ENCODE results near the gene PPM1H.

Gene PPM1H

GRCh38 chr12:62789851-62790250 is 145.1 kb downstream of the PPM1H start:
- Histone ChIP-seq H3K36me3 (ENCODE audit: control insufficient read depth in 2 of 2, insufficient read depth in 2 of 2, low read length in 2 of 2) (no peaks in the 10 kb centered on the region), H3K4me3 (ENCODE audit: low read length in 2 of 2) (no peak overlapping the region), H3K27ac (ENCODE audit: low read depth in 2 of 2, low read length in 2 of 2) (no peak overlapping the region), H3K9me3 (ENCODE audit: control insufficient read depth in 2 of 2, low read length in 2 of 2) (no peaks in the 10 kb centered on the region), H3K27me3 (ENCODE audit: control insufficient read depth in 2 of 2, insufficient read depth in 2 of 2, low read length in 2 of 2) (no peaks in the 10 kb centered on the region), H3K4me1 (ENCODE audit: control insufficient read depth in 2 of 2, insufficient read depth in 2 of 2, low read length in 2 of 2) (peaks cover 0 to 3% of the 10 kb centered on the region in 2 donors), H3K9ac (ENCODE audit: low read depth in 1 of 2, low read length in 2 of 2) (no peak overlapping the region)

- Histone ChIP-seq H3K9me3 (ENCODE audit: control insufficient read depth in 2 of 2, low read length in 2 of 2) (no peaks in the 10 kb centered on the region), H3K9ac (ENCODE audit: low read depth in 1 of 2, low read length in 2 of 2) (no peak overlapping the region), H3K4me3 (ENCODE audit: low read length in 2 of 2) (no peak overlapping the region), H3K27me3 (ENCODE audit: control insufficient read depth in 2 of 2, insufficient read depth in 2 of 2, low read length in 2 of 2) (no peaks in the 10 kb centered on the region), H3K4me1 (ENCODE audit: control insufficient read depth in 2 of 2, insufficient read depth in 2 of 2, low read length in 2 of 2) (no peaks in the 10 kb centered on the region), H3K27ac (ENCODE audit: low read depth in 2 of 2, low read length in 2 of 2) (no peak overlapping the region), H3K36me3 (ENCODE audit: control insufficient read depth in 2 of 2, insufficient read depth in 2 of 2, low read length in 2 of 2) (no peaks in the 10 kb centered on the region)
Measured at GRCh38 chr12:62787611-62788010, 147.3 kb downstream of the PPM1H start.

- Histone ChIP-seq H3K27me3 (ENCODE audit: control insufficient read depth in 2 of 2, insufficient read depth in 2 of 2, low read length in 2 of 2) (no peaks in the 10 kb centered on the region), H3K9ac (ENCODE audit: low read depth in 1 of 2, low read length in 2 of 2) (no peak overlapping the region), H3K9me3 (ENCODE audit: control insufficient read depth in 2 of 2, low read length in 2 of 2) (no peaks in the 10 kb centered on the region), H3K27ac (ENCODE audit: low read depth in 2 of 2, low read length in 2 of 2) (no peak overlapping the region), H3K4me3 (ENCODE audit: low read length in 2 of 2) (no peak overlapping the region), H3K36me3 (ENCODE audit: control insufficient read depth in 2 of 2, insufficient read depth in 2 of 2, low read length in 2 of 2) (no peaks in the 10 kb centered on the region), H3K4me1 (ENCODE audit: control insufficient read depth in 2 of 2, insufficient read depth in 2 of 2, low read length in 2 of 2) (no peaks in the 10 kb centered on the region)
Measured at GRCh38 chr12:62787023-62787422, 147.9 kb downstream of the PPM1H start.

GRCh38 chr12:62785941-62786559 is 148.9 kb downstream of the PPM1H start:
- no peak overlapping the region for H3K4me3 ChIP-seq (ENCODE audit: low read length in 2 of 2)
- H3K4me1 ChIP-seq (ENCODE audit: control insufficient read depth in 2 of 2, insufficient read depth in 2 of 2, low read length in 2 of 2), result no peaks in the 10 kb centered on the region
- no peaks in the 10 kb centered on the region for H3K9me3 ChIP-seq (ENCODE audit: control insufficient read depth in 2 of 2, low read length in 2 of 2)
- no peaks in the 10 kb centered on the region for H3K36me3 ChIP-seq (ENCODE audit: control insufficient read depth in 2 of 2, insufficient read depth in 2 of 2, low read length in 2 of 2)
- no peaks in the 10 kb centered on the region for H3K27me3 ChIP-seq (ENCODE audit: control insufficient read depth in 2 of 2, insufficient read depth in 2 of 2, low read length in 2 of 2)
- no peak overlapping the region for H3K9ac ChIP-seq (ENCODE audit: low read depth in 1 of 2, low read length in 2 of 2)
- H3K27ac ChIP-seq (ENCODE audit: low read depth in 2 of 2, low read length in 2 of 2), result no peak overlapping the region

GRCh38 chr12:62784576-62784975 is 150.4 kb downstream of the PPM1H start:
- H3K4me3 ChIP-seq (ENCODE audit: low read length in 2 of 2), result no peak overlapping the region
- H3K4me1 ChIP-seq (ENCODE audit: control insufficient read depth in 2 of 2, insufficient read depth in 2 of 2, low read length in 2 of 2), result no peaks in the 10 kb centered on the region
- H3K27me3 ChIP-seq (ENCODE audit: control insufficient read depth in 2 of 2, insufficient read depth in 2 of 2, low read length in 2 of 2), result no peaks in the 10 kb centered on the region
- no peaks in the 10 kb centered on the region for H3K36me3 ChIP-seq (ENCODE audit: control insufficient read depth in 2 of 2, insufficient read depth in 2 of 2, low read length in 2 of 2)
- H3K27ac ChIP-seq (ENCODE audit: low read depth in 2 of 2, low read length in 2 of 2), result no peak overlapping the region
- no peaks in the 10 kb centered on the region for H3K9me3 ChIP-seq (ENCODE audit: control insufficient read depth in 2 of 2, low read length in 2 of 2)
- H3K9ac ChIP-seq (ENCODE audit: low read depth in 1 of 2, low read length in 2 of 2), result no peak overlapping the region

GRCh38 chr12:62783881-62784280 is 151.1 kb downstream of the PPM1H start:
- H3K27me3 ChIP-seq (ENCODE audit: control insufficient read depth in 2 of 2, insufficient read depth in 2 of 2, low read length in 2 of 2), result no peaks in the 10 kb centered on the region
- H3K27ac ChIP-seq (ENCODE audit: low read depth in 2 of 2, low read length in 2 of 2), result no peak overlapping the region
- no peak overlapping the region for H3K4me3 ChIP-seq (ENCODE audit: low read length in 2 of 2)
- H3K9me3 ChIP-seq (ENCODE audit: control insufficient read depth in 2 of 2, low read length in 2 of 2), result no peaks in the 10 kb centered on the region
- H3K9ac ChIP-seq (ENCODE audit: low read depth in 1 of 2, low read length in 2 of 2), result no peak overlapping the region
- no peaks in the 10 kb centered on the region for H3K36me3 ChIP-seq (ENCODE audit: control insufficient read depth in 2 of 2, insufficient read depth in 2 of 2, low read length in 2 of 2)
- H3K4me1 ChIP-seq (ENCODE audit: control insufficient read depth in 2 of 2, insufficient read depth in 2 of 2, low read length in 2 of 2), result no peaks in the 10 kb centered on the region

- Histone ChIP-seq H3K27ac (ENCODE audit: low read depth in 2 of 2, low read length in 2 of 2) (no peak overlapping the region), H3K9ac (ENCODE audit: low read depth in 1 of 2, low read length in 2 of 2) (no peak overlapping the region), H3K4me3 (ENCODE audit: low read length in 2 of 2) (no peak overlapping the region), H3K9me3 (ENCODE audit: control insufficient read depth in 2 of 2, low read length in 2 of 2) (no peaks in the 10 kb centered on the region), H3K4me1 (ENCODE audit: control insufficient read depth in 2 of 2, insufficient read depth in 2 of 2, low read length in 2 of 2) (peaks cover 5 to 11% of the 10 kb centered on the region in 2 donors), H3K27me3 (ENCODE audit: control insufficient read depth in 2 of 2, insufficient read depth in 2 of 2, low read length in 2 of 2) (no peaks in the 10 kb centered on the region), H3K36me3 (ENCODE audit: control insufficient read depth in 2 of 2, insufficient read depth in 2 of 2, low read length in 2 of 2) (no peaks in the 10 kb centered on the region)
Measured at GRCh38 chr12:62781136-62781880, 153.6 kb downstream of the PPM1H start.

GRCh38 chr12:62779488-62779887 is 155.5 kb downstream of the PPM1H start:
- Histone ChIP-seq H3K27ac (ENCODE audit: low read depth in 2 of 2, low read length in 2 of 2) (no peak overlapping the region), H3K4me1 (ENCODE audit: control insufficient read depth in 2 of 2, insufficient read depth in 2 of 2, low read length in 2 of 2) (peaks cover 5 to 11% of the 10 kb centered on the region in 2 donors), H3K4me3 (ENCODE audit: low read length in 2 of 2) (no peak overlapping the region), H3K36me3 (ENCODE audit: control insufficient read depth in 2 of 2, insufficient read depth in 2 of 2, low read length in 2 of 2) (no peaks in the 10 kb centered on the region), H3K9ac (ENCODE audit: low read depth in 1 of 2, low read length in 2 of 2) (no peak overlapping the region), H3K27me3 (ENCODE audit: control insufficient read depth in 2 of 2, insufficient read depth in 2 of 2, low read length in 2 of 2) (no peaks in the 10 kb centered on the region), H3K9me3 (ENCODE audit: control insufficient read depth in 2 of 2, low read length in 2 of 2) (no peaks in the 10 kb centered on the region)

GRCh38 chr12:62778187-62778586 is 156.8 kb downstream of the PPM1H start:
- no peaks in the 10 kb centered on the region for H3K36me3 ChIP-seq (ENCODE audit: control insufficient read depth in 2 of 2, insufficient read depth in 2 of 2, low read length in 2 of 2)
- H3K27me3 ChIP-seq (ENCODE audit: control insufficient read depth in 2 of 2, insufficient read depth in 2 of 2, low read length in 2 of 2), result no peaks in the 10 kb centered on the region
- no peak overlapping the region for H3K4me3 ChIP-seq (ENCODE audit: low read length in 2 of 2)
- H3K27ac ChIP-seq (ENCODE audit: low read depth in 2 of 2, low read length in 2 of 2), result no peak overlapping the region
- no peaks in the 10 kb centered on the region for H3K9me3 ChIP-seq (ENCODE audit: control insufficient read depth in 2 of 2, low read length in 2 of 2)
- peaks cover 5 to 11% of the 10 kb centered on the region in 2 donors for H3K4me1 ChIP-seq (ENCODE audit: control insufficient read depth in 2 of 2, insufficient read depth in 2 of 2, low read length in 2 of 2)
- H3K9ac ChIP-seq (ENCODE audit: low read depth in 1 of 2, low read length in 2 of 2), result no peak overlapping the region

- Histone ChIP-seq H3K9me3 (ENCODE audit: control insufficient read depth in 2 of 2, low read length in 2 of 2) (no peaks in the 10 kb centered on the region), H3K36me3 (ENCODE audit: control insufficient read depth in 2 of 2, insufficient read depth in 2 of 2, low read length in 2 of 2) (no peaks in the 10 kb centered on the region), H3K9ac (ENCODE audit: low read depth in 1 of 2, low read length in 2 of 2) (no peak overlapping the region), H3K4me3 (ENCODE audit: low read length in 2 of 2) (no peak overlapping the region), H3K27me3 (ENCODE audit: control insufficient read depth in 2 of 2, insufficient read depth in 2 of 2, low read length in 2 of 2) (no peaks in the 10 kb centered on the region), H3K27ac (ENCODE audit: low read depth in 2 of 2, low read length in 2 of 2) (no peak overlapping the region), H3K4me1 (ENCODE audit: control insufficient read depth in 2 of 2, insufficient read depth in 2 of 2, low read length in 2 of 2) (peaks cover 5 to 11% of the 10 kb centered on the region in 2 donors)
Measured at GRCh38 chr12:62776997-62777396, 158.0 kb downstream of the PPM1H start.
